ENCODE data around the gene ZNF516.

The ZNF516 gene

DNA sequence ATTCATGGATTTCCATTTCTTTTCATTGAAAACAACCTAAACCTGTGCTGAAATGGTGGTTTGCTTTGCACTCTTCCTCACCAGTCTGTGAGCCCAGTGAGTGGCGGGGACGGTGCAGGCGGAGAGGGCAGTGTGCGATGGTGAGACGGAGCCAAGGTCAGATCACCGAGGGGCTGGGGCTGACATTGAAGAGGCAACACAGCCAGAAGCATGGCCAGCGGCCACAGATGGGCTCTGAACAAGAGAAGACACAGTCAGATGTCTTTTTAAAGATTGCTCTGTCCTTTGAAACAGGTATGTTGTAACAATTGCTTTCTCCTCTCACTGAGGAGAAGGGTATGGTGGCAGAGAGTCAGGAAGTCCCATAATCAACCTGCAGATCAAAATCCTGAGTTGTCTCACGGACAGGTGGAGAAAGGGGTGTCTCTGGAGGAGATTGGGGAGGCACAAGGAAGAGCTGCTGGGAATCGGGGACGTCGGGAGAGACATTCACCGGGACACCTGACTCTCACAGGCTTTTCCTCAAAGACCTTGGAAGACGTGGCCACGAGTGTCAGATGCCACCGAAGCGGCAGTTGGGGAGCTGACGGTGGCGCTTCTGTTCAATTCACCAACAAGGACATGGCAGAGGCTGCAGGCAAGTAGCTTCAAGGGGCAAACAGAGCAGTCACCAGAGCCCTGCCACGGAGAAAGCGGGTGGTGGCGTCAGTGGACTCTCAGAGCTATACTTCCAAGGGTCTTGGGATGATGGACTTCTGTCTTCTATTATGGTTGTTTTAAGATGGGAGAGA is 12.1 kb upstream of the ZNF516 start:
- TF ChIP-seq TAF1 (IDR thresholded peaks at IDR 0.05; ENCODE audit: borderline replicate concordance, insufficient read depth, low read length) (no peak), POLR2AphosphoS5 (IDR thresholded peaks at IDR 0.05; ENCODE audit: low read depth, low read length) (no peak), FOXP2 (optimal IDR thresholded peaks at IDR 0.05; ENCODE audit: borderline replicate concordance, extremely low read depth, extremely low read length, insufficient read depth) (no peak), SIN3A (IDR thresholded peaks at IDR 0.05; ENCODE audit: borderline replicate concordance, insufficient read depth, low read length) (no peak)
- TF ChIP-seq, protein P1, sequence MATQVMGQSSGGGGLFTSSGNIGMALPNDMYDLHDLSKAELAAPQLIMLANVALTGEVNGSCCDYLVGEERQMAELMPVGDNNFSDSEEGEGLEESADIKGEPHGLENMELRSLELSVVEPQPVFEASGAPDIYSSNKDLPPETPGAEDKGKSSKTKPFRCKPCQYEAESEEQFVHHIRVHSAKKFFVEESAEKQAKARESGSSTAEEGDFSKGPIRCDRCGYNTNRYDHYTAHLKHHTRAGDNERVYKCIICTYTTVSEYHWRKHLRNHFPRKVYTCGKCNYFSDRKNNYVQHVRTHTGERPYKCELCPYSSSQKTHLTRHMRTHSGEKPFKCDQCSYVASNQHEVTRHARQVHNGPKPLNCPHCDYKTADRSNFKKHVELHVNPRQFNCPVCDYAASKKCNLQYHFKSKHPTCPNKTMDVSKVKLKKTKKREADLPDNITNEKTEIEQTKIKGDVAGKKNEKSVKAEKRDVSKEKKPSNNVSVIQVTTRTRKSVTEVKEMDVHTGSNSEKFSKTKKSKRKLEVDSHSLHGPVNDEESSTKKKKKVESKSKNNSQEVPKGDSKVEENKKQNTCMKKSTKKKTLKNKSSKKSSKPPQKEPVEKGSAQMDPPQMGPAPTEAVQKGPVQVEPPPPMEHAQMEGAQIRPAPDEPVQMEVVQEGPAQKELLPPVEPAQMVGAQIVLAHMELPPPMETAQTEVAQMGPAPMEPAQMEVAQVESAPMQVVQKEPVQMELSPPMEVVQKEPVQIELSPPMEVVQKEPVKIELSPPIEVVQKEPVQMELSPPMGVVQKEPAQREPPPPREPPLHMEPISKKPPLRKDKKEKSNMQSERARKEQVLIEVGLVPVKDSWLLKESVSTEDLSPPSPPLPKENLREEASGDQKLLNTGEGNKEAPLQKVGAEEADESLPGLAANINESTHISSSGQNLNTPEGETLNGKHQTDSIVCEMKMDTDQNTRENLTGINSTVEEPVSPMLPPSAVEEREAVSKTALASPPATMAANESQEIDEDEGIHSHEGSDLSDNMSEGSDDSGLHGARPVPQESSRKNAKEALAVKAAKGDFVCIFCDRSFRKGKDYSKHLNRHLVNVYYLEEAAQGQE (IDR thresholded peaks at IDR 0.05; ENCODE audit: insufficient read depth in 1 of 2, low read depth in 2 of 2, low read length in 2 of 2), result no peak

DNA sequence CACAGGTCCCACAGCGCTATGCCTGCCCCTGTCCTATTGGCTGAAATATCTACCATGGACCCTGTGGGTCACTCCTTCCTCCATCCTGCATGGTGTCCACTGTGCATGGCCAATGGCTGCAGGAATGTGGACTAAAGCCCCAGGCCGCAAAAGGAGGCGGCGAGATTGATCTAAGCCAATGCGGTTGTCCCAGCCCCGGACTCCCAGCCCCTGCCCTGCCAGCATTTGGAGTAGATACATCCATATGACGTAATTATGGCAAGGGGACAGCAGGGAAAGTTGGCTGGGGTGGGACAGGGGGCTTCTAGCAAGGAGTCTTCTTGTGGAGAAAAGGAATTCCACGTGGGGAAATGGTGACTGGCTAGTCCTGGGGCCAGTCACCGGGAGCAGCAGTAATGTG is 11.4 kb upstream of the ZNF516 start:
- no peak for TF ChIP-seq POLR2AphosphoS5 (IDR thresholded peaks at IDR 0.05; ENCODE audit: low read depth, low read length)
- TF ChIP-seq, protein P1 (IDR thresholded peaks at IDR 0.05; ENCODE audit: insufficient read depth in 1 of 2, low read depth in 2 of 2, low read length in 2 of 2), result no peak

DNA sequence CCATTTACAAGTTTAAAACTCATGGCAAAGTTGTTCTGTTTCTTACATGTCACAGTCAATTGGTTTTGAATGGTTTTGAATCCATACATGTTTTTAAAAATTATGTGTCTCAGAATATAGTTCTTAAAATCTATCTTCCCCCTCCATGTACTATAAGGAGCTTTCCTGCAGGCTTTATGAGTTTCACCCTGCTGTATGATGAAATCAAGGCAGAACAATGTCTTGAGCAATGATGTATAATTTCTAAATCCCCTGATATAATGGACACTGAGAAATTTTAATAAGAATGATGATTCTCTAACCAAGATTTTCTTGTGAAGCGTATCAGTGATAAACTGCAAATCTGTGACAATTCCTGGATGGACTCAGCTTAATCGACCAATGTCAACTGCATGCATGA is 10.6 kb upstream of the ZNF516 start:
- TF ChIP-seq SIN3A (IDR thresholded peaks at IDR 0.05; ENCODE audit: borderline replicate concordance, insufficient read depth, low read length) (no peak), FOXP2 (optimal IDR thresholded peaks at IDR 0.05; ENCODE audit: borderline replicate concordance, extremely low read depth, extremely low read length, insufficient read depth) (no peak), POLR2AphosphoS5 (IDR thresholded peaks at IDR 0.05; ENCODE audit: low read depth, low read length) (no peak), TAF1 (IDR thresholded peaks at IDR 0.05; ENCODE audit: borderline replicate concordance, insufficient read depth, low read length) (no peak)
- TF ChIP-seq, protein P1 (IDR thresholded peaks at IDR 0.05; ENCODE audit: insufficient read depth in 1 of 2, low read depth in 2 of 2, low read length in 2 of 2), result no peak

DNA sequence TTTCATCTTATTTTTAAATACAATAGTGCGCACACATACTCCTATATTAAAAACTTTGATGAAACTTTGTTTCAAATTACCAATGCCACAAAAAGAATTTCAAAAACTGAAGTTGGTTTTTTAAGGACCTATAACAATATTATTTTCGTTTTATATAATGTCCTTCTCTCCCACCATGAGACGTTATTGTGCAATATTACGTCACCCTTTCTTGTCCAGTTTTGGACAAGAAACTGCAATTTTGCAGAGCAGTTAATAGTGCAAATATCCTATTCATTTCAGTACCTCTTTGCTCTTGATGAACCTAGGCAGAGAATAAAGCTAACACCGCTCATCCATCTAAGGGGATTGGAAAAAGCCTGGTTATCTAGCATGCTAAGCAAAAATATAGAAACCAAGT is 9.7 kb upstream of the ZNF516 start:
- TF ChIP-seq FOXP2 (optimal IDR thresholded peaks at IDR 0.05; ENCODE audit: borderline replicate concordance, extremely low read depth, extremely low read length, insufficient read depth), result no peak
- no peak for TF ChIP-seq SIN3A (IDR thresholded peaks at IDR 0.05; ENCODE audit: borderline replicate concordance, insufficient read depth, low read length)
- no peak for TF ChIP-seq POLR2AphosphoS5 (IDR thresholded peaks at IDR 0.05; ENCODE audit: low read depth, low read length)
- TF ChIP-seq, protein P1 (IDR thresholded peaks at IDR 0.05; ENCODE audit: insufficient read depth in 1 of 2, low read depth in 2 of 2, low read length in 2 of 2), result no peak
- no peak for TF ChIP-seq TAF1 (IDR thresholded peaks at IDR 0.05; ENCODE audit: borderline replicate concordance, insufficient read depth, low read length)
